GM18868 (cell line): ENCODE data around the gene CKS1B.

Experiments
- ATAC-seq: cut with Tn5 transposase; IDR thresholded peaks from one replicate; pipeline ENCODE4 v1.9.1; 2021; ENCODE audit warnings: mild to moderate bottlenecking, moderate library complexity; ENCODE audit not compliant: unreplicated experiment

Gene CKS1B

GRCh38 chr1:154974102-154974807, at the start of gene CKS1B:
Gene CKS1B (plus strand): TSS chr1:154974681. CDS start chr1:154974746, 65 bp downstream.
- peak; percentile 74 for ATAC-seq

DNA sequence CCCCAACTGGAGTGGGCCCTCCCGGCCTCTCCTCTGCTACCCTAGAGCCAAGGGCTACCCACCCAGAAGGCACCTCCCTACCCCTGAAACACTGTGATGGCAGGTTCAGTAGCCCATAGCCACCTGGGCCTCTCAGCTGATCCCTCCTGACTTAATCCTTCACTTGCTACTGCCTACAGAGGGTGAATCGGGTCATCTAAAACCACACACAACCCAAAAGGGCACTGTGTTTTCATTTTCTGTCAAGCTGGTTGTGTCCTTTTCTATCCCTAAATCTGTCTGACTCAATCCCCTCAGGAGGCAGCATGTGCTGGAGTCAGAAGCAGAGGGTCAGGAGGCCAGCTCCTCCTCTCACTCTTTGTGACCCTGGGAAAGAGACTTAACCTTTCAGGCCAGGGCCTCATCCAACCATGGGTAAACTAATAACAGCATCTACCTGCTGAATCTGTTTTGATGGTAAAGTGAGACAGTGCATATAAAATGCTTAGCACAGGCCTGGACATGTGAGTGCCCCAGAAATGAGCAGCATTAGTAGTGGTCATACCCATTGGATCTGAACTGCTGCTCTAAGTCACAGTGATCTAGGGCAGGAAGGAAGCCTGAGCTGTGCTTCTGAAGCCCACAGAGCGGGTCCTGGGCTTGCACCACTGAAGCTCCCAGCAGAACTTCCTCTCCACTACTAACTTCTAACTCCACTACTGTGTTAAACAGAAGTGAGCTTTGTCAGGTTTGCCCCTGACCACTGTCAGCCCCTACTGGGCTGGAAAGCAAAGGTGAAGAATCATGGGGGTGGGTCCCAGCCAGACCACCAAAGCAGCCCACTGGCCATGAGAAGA, 48.9 kb upstream of the CKS1B start:
- no peak for ATAC-seq

GRCh38 chr1:154926201-154926600, 48.3 kb upstream of the CKS1B start:
- no peak for ATAC-seq

- ATAC-seq = no peak
Measured at GRCh38 chr1:154931940-154932487, 42.5 kb upstream of the CKS1B start.

DNA sequence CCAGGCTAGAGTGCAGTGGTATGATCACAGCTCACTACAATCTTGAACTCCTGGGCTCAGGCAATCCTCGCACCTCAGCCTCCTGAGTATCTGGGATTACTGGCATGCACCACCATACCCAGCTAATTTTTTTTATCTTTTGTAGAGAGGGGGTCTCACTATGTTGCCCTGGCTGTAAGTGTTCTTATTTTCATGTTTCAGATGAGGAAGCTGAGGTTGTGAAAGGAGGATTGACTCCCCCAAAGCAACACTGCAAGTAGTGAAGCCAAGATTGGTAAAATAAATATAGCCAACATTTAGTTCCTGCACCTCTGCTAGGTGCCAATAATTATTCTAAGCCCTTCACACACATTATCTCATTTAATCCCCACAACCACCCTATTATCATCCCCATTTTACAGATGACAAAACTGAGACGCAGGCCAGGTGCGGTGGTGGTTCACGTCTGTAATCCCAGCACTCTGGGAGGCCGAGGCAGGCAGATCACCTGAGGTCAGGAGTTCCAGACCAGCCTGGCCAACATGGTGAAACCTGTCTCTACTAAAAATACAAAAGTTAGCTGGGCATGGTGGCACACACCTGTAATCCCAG, 40.0 kb upstream of the CKS1B start:
- no peak for ATAC-seq

- ATAC-seq = no peak
Measured at GRCh38 chr1:154935749-154936554, 38.5 kb upstream of the CKS1B start.

DNA sequence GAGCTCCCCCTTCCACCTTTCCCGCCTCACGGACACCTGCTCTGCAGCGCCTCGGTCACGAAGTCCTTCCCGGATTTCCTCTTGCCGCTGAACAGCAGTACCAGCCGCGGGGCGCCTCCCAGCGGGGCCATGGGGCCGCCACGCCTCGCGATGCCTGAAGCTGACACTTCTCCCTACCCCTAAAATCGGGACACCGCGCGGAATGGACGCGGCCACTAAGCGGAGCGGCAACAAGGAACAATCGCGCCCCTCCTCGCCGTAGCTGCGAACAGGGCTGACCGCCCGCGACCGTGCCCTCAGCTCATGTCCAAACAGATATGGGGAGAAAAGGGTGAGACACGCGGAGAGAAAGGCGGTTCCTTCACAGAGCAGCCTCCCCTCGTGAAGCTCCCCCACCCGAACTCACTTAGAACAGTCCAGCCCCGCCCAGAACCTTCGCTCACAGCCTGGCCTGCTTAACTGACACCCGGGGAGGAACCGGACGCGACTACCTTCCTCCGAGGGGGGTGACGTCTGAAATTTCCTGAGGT, 37.9 kb upstream of the CKS1B start, which contains the start of gene PMVK:
TSS of gene PMVK (minus strand) at position 165 of the 530 bp plus-strand sequence. CDS start at position 131, 34 bp downstream.
- peak; percentile 66 for ATAC-seq

- peak; percentile 56 for ATAC-seq
Measured at GRCh38 chr1:154937085-154937987, 37.1 kb upstream of the CKS1B start.

DNA sequence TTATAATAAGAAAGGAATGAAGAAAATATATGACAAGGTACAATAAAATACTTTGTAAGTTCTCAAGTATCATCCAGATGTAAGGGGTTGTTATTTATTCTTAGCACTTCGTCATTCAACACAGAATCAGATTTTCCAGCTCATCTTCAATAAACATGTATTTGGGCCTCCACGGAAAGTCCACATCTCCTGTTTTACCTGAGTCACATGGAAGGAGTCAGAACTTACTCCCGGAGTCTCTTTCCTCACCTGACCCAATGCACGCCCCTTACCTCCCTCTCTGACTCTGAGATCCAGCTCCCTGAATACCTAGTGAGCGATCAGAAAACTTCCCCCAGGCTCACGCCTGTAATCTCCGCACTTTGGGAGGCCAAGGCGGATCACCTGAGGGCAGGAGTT, 36.5 kb upstream of the CKS1B start:
- no peak for ATAC-seq

DNA sequence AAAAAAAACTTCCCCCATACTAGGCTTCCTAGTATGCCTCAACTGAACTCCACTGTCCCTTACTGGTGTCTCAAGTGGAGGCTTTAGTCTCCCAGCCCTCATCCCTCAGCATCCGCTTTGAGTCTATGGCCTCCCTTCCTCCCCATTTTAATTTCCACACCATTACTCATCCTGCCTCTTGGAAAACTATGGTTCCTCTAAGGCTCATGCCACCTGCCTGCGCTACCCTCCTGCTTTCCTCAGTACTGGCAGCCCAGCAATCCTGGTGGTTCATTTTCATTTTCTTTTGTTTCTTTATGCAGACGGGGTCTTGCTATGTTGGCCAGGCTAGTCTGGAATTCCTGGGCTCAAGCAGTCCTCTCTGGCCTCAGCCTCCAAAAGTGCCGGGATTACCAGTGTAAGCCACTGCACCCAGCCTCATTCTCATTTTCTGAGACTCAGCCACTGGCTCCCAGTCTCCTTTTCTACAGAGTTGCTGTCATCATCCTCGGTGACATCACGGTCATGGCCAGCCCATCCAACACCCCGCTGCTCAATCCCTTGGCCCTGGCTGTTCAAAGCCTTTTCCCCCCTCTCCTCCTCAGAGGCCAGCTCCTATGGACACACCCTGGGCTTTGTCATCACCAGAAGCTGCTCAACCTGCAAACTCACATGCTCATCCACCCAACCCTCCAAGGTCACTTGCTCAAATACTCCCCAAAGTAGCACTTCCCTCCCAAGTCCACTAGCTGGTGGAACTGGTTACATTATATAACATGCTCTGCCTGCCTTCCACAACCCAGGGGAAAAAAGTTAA, 35.7 kb upstream of the CKS1B start:
- ATAC-seq = no peak

DNA sequence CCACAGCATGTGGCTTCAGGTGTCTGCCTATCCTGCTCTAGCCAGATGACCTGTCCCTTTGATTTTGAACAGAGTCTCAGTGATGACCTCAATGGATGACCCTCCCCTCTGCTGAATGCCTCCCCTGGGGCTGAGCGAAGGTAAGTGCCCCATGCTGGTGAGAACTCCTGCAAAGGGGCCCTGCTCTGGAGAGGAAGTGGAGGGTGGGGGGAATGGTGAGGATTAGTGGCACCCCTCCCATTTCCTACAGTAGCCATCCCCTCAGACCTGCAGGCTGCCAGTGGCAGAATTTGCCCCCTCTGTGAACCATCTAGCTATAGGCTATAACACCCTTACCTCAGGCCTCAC, 34.3 kb upstream of the CKS1B start:
- no peak for ATAC-seq

DNA sequence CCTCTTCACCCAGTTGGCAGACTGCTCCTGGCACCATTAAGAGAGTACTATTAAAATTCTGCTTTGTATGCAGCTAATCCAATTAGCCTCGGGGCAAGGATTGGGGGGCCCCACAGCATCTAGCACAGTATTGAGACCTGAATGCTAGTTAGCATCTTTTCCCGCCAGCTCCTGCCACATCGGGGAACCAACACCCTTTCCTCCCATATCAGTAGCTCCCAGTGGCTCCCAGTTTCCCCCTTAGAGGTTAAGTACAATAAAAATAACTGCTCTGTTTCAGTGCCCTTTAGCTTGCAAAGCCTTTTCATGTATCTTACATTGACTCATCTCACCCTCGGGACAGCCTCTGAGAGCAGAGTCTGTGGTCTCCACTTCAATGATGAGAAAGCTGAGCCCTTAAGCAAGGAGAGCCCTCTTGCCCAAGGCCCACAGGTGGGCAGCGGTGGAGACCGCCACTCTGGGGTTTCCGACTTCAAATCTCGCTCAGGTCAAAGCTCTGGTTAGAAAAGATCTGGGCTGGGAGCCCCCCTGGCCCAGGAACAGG, 33.8 kb upstream of the CKS1B start:
- ATAC-seq = no peak

- no peak for ATAC-seq
Measured at GRCh38 chr1:154941333-154942013, 33.0 kb upstream of the CKS1B start.

GRCh38 chr1:154943649-154944400, 30.7 kb upstream of the CKS1B start:
- ATAC-seq = no peak

DNA sequence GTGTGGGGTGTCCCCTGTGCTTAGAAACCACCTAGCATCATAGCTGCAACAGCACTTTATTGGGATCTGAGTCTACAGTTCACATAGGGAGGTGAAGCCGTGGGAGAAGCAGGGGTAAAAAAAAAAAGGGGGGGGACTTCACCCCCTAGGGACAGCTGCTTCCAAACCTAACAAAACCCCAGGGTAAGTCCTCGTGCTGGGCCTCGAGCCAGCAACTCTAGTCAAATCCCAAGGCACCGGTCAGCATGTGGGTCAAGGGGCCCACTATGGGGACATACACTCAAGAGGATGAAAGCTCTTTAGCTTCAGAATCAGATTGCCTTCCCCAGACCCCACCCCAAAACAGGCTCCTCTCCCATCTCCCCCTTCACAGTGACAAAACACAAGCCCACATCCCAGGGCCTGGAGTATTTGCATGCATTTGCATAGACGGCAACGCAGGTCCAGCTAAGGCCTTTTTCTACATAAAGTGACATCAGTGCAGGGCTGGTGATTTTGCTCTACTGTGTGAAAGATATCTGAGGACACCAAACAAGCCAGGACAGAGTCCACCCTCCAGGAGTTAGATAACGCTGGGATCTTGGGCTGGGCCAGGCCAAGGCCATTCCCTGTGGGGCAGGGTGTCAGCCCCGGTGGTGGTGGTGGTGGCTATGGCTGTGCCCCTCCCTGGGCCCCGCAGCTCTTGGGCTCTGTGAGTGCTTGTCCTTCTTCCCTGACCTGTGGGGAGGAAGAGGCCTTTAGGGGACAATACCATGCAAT, 29.9 kb upstream of the CKS1B start:
- no peak for ATAC-seq
